NCI-H2196 treated with DMSO at 0.1 percent for 48 hours (cell line): ENCODE measurements around the gene CFAP46.
"Not testable (repeated sequence)": the region's sequence is repeated elsewhere in the genome, so short reads cannot be mapped to it uniquely, and the experiment has no call there.

ENCODE experiments used
- DNase-seq: peaks from one replicate; lab custom pipeline; 2025; ENCODE audit not compliant: unreplicated experiment; lab: John Stamatoyannopoulos, UW

The CFAP46 gene

GRCh38 chr10:132945125-132945893, 2.9 kb upstream of the CFAP46 start:
- DNase-seq = no peak

- DNase-seq = no peak
These were observed 2.1 kb upstream of the CFAP46 start for GRCh38 chr10:132944510-132944909.

GRCh38 chr10:132943791-132944404, 1.5 kb upstream of the CFAP46 start:
- no peak for DNase-seq

- DNase-seq = no peak
These were observed 854 bp upstream of the CFAP46 start for GRCh38 chr10:132943058-132943790.

GRCh38 chr10:132941640-132942051, 724 bp downstream of the CFAP46 start:
- DNase-seq = no peak

- DNase-seq = no peak
These were observed 1.4 kb downstream of the CFAP46 start for GRCh38 chr10:132940791-132941465.

- DNase-seq = no peak
These were observed 2.2 kb downstream of the CFAP46 start for GRCh38 chr10:132939957-132940790.

- DNase-seq = no peak
These were observed 2.9 kb downstream of the CFAP46 start for GRCh38 chr10:132939378-132939955.

- DNase-seq = no peak
These were observed 3.7 kb downstream of the CFAP46 start for GRCh38 chr10:132938472-132939339.

- no peak for DNase-seq
These were observed 4.5 kb downstream of the CFAP46 start for GRCh38 chr10:132937861-132938260.

GRCh38 chr10:132934953-132935352, 7.4 kb downstream of the CFAP46 start:
- no peak for DNase-seq

- DNase-seq = no peak
These were observed 8.9 kb downstream of the CFAP46 start for GRCh38 chr10:132933308-132934042.

GRCh38 chr10:132932461-132933307, 9.7 kb downstream of the CFAP46 start:
- no peak for DNase-seq

GRCh38 chr10:132931258-132932250, 10.8 kb downstream of the CFAP46 start:
- DNase-seq = not testable (repeated sequence)

- DNase-seq = not testable (repeated sequence)
These were observed 11.7 kb downstream of the CFAP46 start for GRCh38 chr10:132930701-132931100.

GRCh38 chr10:132929953-132930548, 12.3 kb downstream of the CFAP46 start:
- DNase-seq = no peak
